Stimulated activated CD4-positive, alpha-beta T cell treated with anti-CD3 and anti-CD28 coated beads, Interleukin-15, amount 100 ng/mL, for 24 hours (primary cell): Measurements from ENCODE around the gene LGR6.
A peak's percentile ranks its signal among the peaks of the same experiment; 100 is the strongest.

Experiments
- DNase-seq: peaks from one replicate; pipeline ENCODE4 v3.0.0-alpha.2; 2020

Gene LGR6

DNA sequence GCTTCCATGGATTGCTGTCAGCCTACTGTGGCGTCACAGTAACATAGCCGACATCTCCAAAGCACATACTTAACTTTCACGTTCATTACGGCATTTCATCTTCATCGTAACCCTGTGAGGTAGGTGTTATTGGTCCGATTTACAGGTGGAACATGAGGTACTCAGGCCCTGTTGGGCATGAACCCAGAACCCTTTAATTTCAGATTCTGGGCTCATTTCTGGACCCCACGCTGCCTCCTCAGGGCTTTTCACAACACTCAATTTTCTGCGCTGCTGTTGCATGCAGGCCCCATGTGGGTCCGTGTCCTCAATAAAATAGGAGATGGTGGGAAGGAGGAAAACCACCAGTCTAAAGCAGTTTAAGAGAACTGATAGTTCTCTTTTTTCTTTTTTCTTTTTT lies 108.6 kb downstream of the LGR6 start:
- DNase-seq = no peak

DNA sequence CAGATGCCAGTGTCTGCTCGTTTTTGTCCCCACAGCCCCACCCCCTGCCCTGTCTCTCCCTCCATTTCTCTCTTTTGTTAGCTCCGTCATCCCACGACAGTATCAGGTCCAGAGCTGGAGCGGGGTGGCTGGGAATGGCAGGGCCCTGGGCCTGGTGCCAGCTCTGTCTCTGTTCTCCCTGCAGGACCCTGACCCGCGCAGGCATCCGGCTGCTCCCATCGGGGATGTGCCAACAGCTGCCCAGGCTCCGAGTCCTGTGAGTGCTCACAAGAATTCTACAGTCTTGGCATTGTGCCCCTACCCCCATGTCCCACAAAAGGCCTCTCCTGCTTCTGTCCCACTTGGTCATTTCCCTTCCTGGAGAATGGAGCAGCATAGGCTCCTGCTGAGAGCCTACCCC lies 110.8 kb downstream of the LGR6 start:
- no peak for DNase-seq

DNA sequence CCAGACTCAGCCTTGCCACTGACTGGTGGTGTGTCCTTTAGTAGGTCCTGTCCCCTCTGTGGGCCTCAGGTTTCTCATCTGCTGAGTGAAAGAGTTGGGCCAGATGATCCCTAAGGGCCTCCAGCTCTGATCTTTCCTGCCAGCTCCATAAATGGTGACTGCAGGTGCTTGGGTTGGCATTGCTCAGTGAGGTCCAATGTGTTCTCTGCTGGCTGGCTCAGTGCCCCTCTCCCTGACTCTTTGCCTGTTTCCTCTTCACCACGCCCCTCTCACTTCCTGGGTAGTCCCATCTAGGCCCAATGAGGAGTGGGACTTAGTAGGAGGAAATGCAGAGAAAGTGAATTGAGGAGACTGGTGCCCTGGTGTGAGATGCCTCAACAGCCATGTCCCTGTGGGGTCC lies 111.6 kb downstream of the LGR6 start:
- no peak for DNase-seq

DNA sequence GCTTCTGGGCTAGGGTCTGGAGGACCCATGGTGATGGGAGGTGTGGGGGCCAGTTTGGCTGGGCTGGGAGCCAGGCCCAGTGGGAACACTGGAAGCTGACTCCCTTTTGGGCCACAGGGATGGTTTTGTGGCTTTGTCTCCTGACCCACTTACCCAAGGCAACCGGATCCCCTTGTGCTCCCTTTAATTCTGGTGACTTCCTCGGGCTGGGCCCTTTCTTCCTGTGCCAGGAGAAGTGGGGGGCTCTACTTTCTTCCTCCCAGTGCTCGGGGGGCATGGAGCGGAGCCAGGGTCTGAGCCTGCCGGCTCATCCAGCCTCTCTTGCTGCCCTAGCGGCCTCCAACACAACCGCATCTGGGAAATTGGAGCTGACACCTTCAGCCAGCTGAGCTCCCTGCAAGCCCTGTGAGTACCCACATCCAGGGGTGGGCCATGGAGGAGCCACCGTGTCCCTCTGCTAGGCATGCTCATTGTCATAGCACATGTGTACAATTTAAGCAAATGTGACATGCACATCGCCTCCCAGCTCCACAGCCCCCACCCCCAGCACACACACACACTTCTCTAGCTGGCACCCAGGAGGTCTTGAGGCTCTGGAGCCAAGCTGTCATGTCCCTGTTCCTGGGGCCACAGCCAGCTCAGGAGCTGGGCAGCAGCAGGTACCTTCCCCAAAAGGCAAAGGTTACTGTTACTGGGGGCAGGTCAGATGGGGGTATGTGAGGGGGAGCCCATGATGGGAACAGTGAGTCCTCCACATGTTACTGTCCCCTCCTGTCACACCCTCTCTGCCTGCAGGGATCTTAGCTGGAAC lies 113.1 kb downstream of the LGR6 start:
- no peak for DNase-seq

DNA sequence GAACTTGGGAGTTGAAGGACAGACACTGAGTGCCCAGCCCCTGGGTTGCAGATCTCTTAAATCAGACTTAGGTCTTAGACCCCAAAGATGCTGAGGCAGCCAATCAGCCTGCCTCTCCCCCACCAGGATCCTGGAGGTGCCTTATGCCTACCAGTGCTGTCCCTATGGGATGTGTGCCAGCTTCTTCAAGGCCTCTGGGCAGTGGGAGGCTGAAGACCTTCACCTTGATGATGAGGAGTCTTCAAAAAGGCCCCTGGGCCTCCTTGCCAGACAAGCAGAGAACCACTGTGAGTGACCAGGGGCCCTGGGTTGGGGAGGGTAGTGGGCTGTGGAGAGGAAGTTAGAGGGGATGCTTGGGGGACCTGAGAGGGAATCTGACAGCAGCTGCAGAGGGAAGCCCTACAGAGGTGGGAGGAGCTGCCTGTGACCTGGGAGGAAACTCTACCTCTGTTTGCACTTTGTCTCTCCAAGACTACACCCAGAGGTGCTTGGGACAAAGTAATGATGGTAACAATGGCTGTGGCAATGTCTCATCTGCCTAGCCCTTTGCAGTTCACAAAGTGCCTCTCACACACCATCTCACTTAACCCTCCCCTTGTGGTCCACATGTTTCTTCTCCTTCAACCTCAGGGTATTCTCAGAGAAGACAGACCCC lies 116.6 kb downstream of the LGR6 start:
- DNase-seq = no peak

- no peak for DNase-seq
Observed at GRCh38 chr1:202310746-202311145, 117.1 kb downstream of the LGR6 start.

- DNase-seq = no peak
Observed at GRCh38 chr1:202311875-202312635, 118.5 kb downstream of the LGR6 start.

DNA sequence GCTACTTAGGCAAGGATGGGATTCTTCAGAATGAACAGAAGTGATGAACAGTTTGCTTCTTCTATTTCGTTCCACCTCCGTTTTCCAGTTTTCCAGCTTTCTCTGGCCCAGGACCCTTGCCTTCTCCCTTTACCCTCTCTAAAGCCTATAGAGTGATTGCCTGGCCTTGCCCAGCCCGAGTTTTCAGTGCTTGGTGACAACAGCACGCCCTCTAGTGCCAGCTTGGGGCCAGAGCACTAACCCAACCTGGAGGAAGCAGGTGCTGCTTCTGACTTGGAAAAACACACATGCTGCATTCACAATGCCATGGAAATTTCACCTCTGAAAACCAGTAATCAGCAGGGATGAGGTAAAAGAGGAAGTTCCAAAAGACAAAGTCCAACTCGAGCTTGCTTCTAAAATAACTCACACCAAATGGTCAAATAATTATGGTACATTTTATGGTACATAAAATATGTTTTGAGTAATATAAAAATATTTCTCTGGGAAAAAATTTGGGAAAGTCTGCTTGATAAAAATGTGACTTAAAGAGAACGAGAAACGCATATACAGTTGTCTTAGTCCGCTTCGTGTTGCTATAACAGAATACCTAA lies 122.1 kb downstream of the LGR6 start:
- DNase-seq = peak; percentile 82

DNA sequence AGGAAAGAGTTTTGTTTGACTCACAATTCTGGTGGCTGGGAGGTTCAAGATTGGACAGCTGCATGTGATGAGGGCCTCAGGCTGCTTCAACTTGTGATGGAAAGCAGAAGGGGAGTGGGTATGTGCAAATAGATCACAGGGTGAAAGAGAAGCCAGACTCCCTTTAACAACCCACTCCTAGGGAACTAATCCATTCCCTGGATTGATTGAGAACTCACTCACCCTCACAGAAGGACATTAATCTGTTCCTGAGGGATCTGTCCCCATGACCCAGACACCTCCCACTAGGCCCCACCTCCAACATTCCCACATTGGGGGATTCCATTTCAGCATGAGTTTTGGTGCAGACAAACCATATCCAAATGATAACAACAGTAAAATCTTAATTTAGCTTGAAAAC lies 122.6 kb downstream of the LGR6 start:
- DNase-seq = no peak

DNA sequence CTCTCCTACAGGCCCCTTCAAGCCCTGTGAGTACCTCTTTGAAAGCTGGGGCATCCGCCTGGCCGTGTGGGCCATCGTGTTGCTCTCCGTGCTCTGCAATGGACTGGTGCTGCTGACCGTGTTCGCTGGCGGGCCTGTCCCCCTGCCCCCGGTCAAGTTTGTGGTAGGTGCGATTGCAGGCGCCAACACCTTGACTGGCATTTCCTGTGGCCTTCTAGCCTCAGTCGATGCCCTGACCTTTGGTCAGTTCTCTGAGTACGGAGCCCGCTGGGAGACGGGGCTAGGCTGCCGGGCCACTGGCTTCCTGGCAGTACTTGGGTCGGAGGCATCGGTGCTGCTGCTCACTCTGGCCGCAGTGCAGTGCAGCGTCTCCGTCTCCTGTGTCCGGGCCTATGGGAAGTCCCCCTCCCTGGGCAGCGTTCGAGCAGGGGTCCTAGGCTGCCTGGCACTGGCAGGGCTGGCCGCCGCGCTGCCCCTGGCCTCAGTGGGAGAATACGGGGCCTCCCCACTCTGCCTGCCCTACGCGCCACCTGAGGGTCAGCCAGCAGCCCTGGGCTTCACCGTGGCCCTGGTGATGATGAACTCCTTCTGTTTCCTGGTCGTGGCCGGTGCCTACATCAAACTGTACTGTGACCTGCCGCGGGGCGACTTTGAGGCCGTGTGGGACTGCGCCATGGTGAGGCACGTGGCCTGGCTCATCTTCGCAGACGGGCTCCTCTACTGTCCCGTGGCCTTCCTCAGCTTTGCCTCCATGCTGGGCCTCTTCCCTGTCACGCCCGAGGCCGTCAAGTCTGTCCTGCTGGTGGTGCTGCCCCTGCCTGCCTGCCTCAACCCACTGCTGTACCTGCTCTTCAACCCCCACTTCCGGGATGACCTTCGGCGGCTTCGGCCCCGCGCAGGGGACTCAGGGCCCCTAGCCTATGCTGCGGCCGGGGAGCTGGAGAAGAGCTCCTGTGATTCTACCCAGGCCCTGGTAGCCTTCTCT lies 124.6 kb downstream of the LGR6 start:
- no peak for DNase-seq

DNA sequence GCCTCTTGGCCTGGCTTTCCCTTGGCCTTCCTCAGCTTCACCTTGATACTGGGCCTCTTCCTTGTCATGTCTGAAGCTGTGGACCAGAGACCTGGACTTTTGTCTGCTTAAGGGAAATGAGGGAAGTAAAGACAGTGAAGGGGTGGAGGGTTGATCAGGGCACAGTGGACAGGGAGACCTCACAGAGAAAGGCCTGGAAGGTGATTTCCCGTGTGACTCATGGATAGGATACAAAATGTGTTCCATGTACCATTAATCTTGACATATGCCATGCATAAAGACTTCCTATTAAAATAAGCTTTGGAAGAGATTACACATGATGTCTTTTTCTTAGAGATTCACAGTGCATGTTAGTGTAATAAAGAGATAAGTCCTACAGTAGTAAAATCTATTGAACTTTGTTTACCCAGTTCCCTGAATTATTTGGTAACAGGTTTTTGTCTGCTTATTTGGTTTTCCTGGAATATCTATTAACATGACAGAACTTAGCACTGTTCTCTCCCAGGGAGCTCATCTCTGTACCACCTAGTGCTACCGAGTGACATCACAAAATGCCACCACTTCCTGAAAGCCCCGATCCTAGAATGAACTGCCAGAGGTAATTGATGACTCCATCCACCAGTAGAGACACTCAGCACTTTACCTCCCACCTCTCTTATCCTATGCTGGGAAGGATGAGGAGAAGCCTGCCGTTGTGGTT lies 125.9 kb downstream of the LGR6 start:
- no peak for DNase-seq

DNA sequence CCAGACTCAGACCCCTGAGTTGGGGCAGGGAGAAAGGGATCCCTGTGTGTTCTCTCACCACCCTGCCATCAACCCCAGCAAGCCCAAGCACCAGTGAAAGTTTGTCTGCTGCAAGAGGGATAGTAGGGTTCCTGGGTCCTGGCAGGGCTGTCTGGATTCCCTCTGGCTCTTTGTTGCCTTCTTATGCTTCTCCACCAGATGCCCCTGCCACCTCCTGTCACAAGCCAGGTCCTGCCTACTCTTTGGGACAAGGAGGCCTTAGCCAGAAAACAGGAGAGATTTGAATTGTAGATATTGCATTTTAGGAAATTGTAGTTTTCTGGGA lies 126.4 kb downstream of the LGR6 start:
- DNase-seq = no peak

DNA sequence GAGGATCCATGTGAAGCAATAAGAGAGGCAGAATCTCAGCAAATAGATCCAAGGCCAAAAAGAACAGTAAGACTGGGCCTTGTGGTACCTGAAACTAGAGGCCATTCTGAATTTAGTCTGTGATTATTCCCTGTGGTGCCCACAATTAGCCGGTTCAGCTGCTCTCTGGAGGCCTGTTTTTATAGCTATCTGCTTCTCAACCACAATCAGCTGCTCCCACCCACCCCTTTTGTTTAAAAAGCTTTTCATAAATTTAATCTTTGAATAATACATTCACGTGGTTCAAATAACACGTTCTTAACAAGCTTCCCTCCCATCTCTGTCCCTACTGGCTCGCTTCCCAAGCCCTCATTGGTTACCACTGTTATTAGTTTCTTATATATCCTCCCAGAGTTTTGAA lies 130.1 kb downstream of the LGR6 start:
- DNase-seq = no peak

- DNase-seq = no peak
Observed at GRCh38 chr1:202324646-202325045, 131.0 kb downstream of the LGR6 start.

GRCh38 chr1:202329891-202330290 lies 136.3 kb downstream of the LGR6 start:
- DNase-seq = no peak

GRCh38 chr1:202333861-202334260 lies 140.3 kb downstream of the LGR6 start:
- DNase-seq = no peak

DNA sequence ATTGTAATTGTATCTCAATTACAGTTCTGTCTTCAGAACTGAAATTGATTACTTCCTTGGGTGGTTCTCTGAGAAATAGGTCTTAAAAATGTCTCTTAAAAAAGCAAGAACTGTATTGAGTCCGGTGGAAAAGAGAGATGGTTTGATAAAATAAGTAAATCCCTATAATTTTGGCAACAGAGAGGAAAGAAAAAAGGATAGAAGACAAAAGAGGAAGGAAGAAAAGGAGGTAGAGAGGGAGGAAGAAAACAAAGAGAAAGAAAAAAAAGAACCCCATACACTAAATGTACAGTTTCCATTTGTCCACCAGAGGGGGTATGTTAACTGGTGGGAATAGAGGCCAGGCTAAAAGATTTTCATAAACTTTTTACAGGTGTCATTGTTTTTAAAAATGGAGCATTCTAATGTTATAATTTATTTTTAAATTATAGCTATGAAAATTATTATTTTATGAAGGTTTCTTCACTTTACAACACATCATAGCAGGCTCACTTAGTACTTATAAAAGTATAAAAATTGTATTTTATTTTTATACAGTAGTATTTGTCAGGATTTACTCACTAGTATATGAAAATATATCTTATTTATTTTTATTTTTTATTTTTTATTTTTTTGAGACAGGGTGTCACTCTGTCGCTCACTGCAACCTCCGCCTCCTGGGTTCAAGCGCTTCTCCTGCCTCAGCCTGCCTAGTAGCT lies 150.2 kb downstream of the LGR6 start:
- DNase-seq = no peak

DNA sequence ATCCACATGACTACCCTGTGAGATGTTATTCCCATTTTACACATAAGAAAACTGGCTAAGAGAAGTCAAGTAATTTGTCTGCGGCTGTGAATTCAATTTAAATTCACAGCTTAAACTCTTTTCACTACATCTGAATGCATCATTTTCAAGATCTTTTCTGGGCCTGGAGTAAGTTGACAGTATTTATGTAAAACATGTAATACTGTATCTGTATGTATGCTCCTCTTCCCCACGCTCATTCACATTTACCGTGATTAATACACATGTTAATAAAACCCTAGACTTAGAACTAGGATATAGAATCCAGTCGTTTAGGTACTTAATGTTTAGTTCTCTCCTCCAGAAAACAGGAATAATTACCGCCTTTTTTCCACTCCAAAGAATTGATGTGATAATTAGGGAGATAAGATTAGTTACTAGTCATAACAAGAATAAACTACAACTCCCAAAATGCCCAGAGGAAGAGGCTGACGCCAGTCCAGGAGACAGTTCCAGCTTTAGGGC lies 154.5 kb downstream of the LGR6 start:
- no peak for DNase-seq

DNA sequence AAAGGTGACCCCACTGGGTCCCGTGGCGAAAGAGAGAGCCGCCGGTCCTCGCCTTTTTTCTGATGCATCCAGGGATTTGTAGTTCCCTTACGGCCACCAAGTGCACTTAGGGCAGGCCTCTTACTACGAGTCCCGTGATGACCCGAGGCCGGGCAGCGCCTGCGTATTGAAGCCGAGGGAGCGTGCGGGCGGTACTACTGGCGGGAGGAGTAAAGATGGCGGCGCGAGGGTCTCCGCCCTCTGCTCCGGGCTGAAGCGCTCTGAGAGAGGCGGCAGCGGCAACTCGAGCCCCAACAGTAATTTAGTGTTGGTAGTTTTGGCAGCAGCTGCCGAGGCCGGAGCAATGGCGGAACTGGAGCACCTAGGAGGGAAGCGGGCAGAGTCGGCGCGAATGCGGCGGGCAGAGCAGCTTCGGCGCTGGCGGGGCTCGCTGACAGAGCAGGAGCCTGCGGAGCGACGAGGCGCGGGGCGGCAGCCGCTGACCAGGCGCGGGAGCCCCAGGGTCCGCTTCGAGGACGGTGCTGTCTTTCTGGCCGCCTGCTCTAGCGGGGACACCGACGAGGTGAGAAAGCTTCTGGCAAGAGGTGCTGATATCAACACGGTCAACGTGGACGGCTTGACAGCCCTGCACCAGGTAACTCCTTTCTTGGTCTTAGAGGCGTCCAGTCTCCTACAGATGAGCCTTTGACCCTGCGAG lies 155.1 kb downstream of the LGR6 start, which contains the start of gene PPP1R12B:
Gene PPP1R12B, plus strand, starts transcription at position 191 of the 697 bp plus-strand sequence. Its CDS starts 153 bp downstream, at position 344.
- DNase-seq = peak; percentile 97
